Measurements from ENCODE around the gene GHRL.
"Not testable (repeated sequence)": the region's sequence is repeated elsewhere in the genome, so short reads cannot be mapped to it uniquely, and the experiment has no call there.

The GHRL gene

GRCh38 chr3:10322352-10322710 lies 29.6 kb upstream of the GHRL start:
- DNase-seq: no peak

- no peak for DNase-seq
Measured at GRCh38 chr3:10321630-10322351, 29.0 kb upstream of the GHRL start.

GRCh38 chr3:10320320-10320677 lies 27.6 kb upstream of the GHRL start:
- DNase-seq: no peak

- no peak for DNase-seq
Measured at GRCh38 chr3:10319804-10320203, 27.1 kb upstream of the GHRL start.

GRCh38 chr3:10319251-10319650 lies 26.5 kb upstream of the GHRL start:
- DNase-seq: no peak

- DNase-seq: no peak
Measured at GRCh38 chr3:10317961-10318350, 25.2 kb upstream of the GHRL start.

- no peak for DNase-seq
Measured at GRCh38 chr3:10317311-10317960, 24.7 kb upstream of the GHRL start.

- no peak for DNase-seq
Measured at GRCh38 chr3:10315771-10316344, 23.1 kb upstream of the GHRL start.

- no peak for DNase-seq
Measured at GRCh38 chr3:10315101-10315500, 22.4 kb upstream of the GHRL start.

- no peak for DNase-seq
Measured at GRCh38 chr3:10312861-10313260, 20.1 kb upstream of the GHRL start.

- DNase-seq: no peak
Measured at GRCh38 chr3:10312391-10312790, 19.6 kb upstream of the GHRL start.

GRCh38 chr3:10311710-10312109 lies 19.0 kb upstream of the GHRL start:
- no peak for DNase-seq

- DNase-seq: no peak
Measured at GRCh38 chr3:10310578-10310977, 17.8 kb upstream of the GHRL start.

- no peak for DNase-seq
Measured at GRCh38 chr3:10309736-10310135, 17.0 kb upstream of the GHRL start.

- no peak for DNase-seq
Measured at GRCh38 chr3:10308678-10309077, 15.9 kb upstream of the GHRL start.

GRCh38 chr3:10306156-10306555 lies 13.4 kb upstream of the GHRL start:
- DNase-seq: no peak

GRCh38 chr3:10305331-10305902 lies 12.7 kb upstream of the GHRL start:
- no peak for DNase-seq

GRCh38 chr3:10304905-10305304 lies 12.2 kb upstream of the GHRL start:
- DNase-seq: no peak

GRCh38 chr3:10303785-10304184 lies 11.0 kb upstream of the GHRL start:
- DNase-seq: no peak

GRCh38 chr3:10303105-10303504 lies 10.4 kb upstream of the GHRL start:
- no peak for DNase-seq

- no peak for DNase-seq
Measured at GRCh38 chr3:10300087-10300486, 7.3 kb upstream of the GHRL start.

- no peak for DNase-seq
Measured at GRCh38 chr3:10299679-10300078, 6.9 kb upstream of the GHRL start.

- DNase-seq: no peak
Measured at GRCh38 chr3:10299175-10299574, 6.4 kb upstream of the GHRL start.

- DNase-seq: not testable (repeated sequence)
Measured at GRCh38 chr3:10298064-10298463, 5.3 kb upstream of the GHRL start.
